H1 (cell line): ENCODE measurements around the gene NR1H3. TPM values are rescaled to one million over a fixed set of nuclear protein-coding genes. Genes with fewer than 3 reads are reported as not detected.

Source experiments
- CHD1 ChIP-seq: IDR thresholded peaks from 2 replicates; pipeline ENCODE4 v1.6.1; 2012; ENCODE audit warnings: low read depth, low read length, improper control_type of control experiment
- EP300 ChIP-seq, 2 experiments: IDR thresholded peaks; 1 replicate in 1 of 2; 2 replicates in 1 of 2; pipeline ENCODE4 v1.6.1; 2011 to 2012; ENCODE audit warnings: low read depth in 2 of 2, low read length in 2 of 2, mild to moderate bottlenecking in 2 of 2, borderline replicate concordance in 1 of 2, inconsistent platforms in 1 of 2, moderate library complexity in 1 of 2
- polyA plus RNA-seq, 7 experiments: library from polyadenylated mRNA; depleted of rRNA in 3 of 7; stranded (reverse) in 5 of 7; unstranded in 2 of 7; fragments of >200 nt in 5 of 7; fragments of 200-250 nt in 2 of 7; gene quantifications; 1 replicate in 5 of 7; 2 replicates in 1 of 7; 4 replicates in 1 of 7; pipeline versions ENCODE4 v1.2.1 to v1.2.3, GENCODE V29; 2011 to 2013; ENCODE audit warnings: missing spikeins in 2 of 7, mixed read lengths in 2 of 7
- total RNA-seq: library from RNA; stranded (reverse); fragmentation: NEBNext Ultra II Directional; extraction: Animal tissue kit (Norgen Biotek cat#: 25700); gene quantifications from 2 replicates; pipeline ENCODE4 v1.2.1, GENCODE V29; 2021

Gene NR1H3
- total and polyA plus RNA-seq, 2 of the 8 experiments (the other 6 are each of a cell fraction or from before 2014, with no cell fraction given) = 19.9 to 42.1 TPM

DNA sequence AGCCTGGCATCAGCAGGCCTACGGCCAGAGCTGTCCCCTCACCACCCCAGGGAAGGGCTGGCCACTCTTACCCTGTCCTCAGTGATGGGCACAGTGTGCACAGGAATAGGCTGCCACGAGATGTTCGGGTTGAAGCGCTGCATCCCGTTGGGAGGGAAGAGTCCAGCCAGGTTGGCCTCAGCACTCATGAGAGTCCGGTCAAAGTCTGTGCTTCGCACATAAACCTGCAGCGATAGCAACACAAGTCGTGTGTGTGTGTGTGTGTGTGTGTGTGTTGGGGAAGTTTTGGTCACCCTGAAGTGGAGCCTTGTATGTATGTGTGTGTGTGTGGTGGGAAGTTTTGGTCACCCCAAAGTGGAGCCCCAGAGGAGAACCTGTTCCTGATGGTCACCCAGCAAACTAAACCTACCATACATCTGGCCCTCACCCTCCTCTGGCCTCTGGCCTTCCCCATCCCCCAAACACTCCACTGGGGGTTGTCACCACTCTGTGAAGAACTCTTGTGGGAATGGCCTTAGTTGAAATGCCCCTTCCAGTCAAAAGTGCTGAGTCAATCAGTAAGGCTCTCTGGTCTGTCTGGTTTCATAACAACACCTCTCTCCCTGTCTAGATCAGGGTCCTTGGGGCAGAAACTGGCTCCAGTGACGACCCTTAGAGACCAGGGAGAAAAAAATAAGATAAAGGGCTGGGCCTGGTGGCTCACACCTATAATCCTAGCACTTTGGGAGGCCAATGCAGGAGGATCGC lies 12.0 kb upstream of the NR1H3 start (continued):
- TF ChIP-seq EP300 (IDR thresholded peaks at IDR 0.05; ENCODE audit: borderline replicate concordance in 1 of 2, low read depth in 2 of 2, low read length in 2 of 2) (no peak), CHD1 (no peak)
